DOHH2 (cell line): Measurements from ENCODE around the gene ABHD1.

ENCODE experiments used
- H3F3A ChIP-seq: fragments of 200-600 bp; sonication (generic), shearing (Covaris generic); 2 replicates; pipeline ENCODE4 v1.6.0; 2016; ENCODE audit warnings: antibody characterized with exemption, mild to moderate bottlenecking; ENCODE audit not compliant: control insufficient read depth, insufficient read depth
- H3K27ac ChIP-seq: fragments of 200-600 bp; sonication (generic); 2 replicates; pipeline ENCODE4 v1.5.1; 2014; ENCODE audit warnings: low read depth, mild to moderate bottlenecking, low read length, moderate library complexity
- H3K27me3 ChIP-seq: fragments of 200-600 bp; sonication (generic); 2 replicates; pipeline ENCODE4 v1.6.1; 2014; ENCODE audit warnings: mild to moderate bottlenecking, low read length, mixed read lengths; ENCODE audit not compliant: control insufficient read depth
- H3K36me3 ChIP-seq: fragments of 200-600 bp; sonication (generic); 2 replicates; pipeline ENCODE4 v1.6.1; 2014; ENCODE audit warnings: mild to moderate bottlenecking, low read length, moderate library complexity, mixed read lengths; ENCODE audit not compliant: control insufficient read depth
- H3K4me1 ChIP-seq: fragments of 200-600 bp; sonication (generic); 2 replicates; pipeline ENCODE4 v1.6.1; 2014; ENCODE audit warnings: mild to moderate bottlenecking, low read length, mixed read lengths; ENCODE audit not compliant: control insufficient read depth
- H3K4me2 ChIP-seq: fragments of 200-600 bp; sonication (generic); 2 replicates; pipeline ENCODE4 v1.6.0; 2014; ENCODE audit warnings: mild to moderate bottlenecking, low read length, moderate library complexity
- H3K4me3 ChIP-seq: fragments of 200-600 bp; sonication (generic); 2 replicates; pipeline ENCODE4 v1.5.1; 2014; ENCODE audit warnings: mild to moderate bottlenecking, low read length, mixed read lengths
- H3K79me2 ChIP-seq: fragments of 200-600 bp; sonication (generic); 2 replicates; pipeline ENCODE4 v1.6.1; 2014; ENCODE audit warnings: mild to moderate bottlenecking, low read length, mixed read lengths; ENCODE audit not compliant: control insufficient read depth
- H3K9me2 ChIP-seq: fragments of 200-600 bp; sonication (generic); replicated peaks from 2 replicates; pipeline ENCODE4 v1.6.1; 2014; ENCODE audit warnings: mild to moderate bottlenecking, low read length, mixed read lengths; ENCODE audit not compliant: control insufficient read depth
- H3K9me3 ChIP-seq: fragments of 200-600 bp; sonication (generic); 2 replicates; pipeline ENCODE4 v1.6.1; 2014; ENCODE audit warnings: antibody characterized with exemption, low read length, mixed read lengths; ENCODE audit not compliant: control insufficient read depth, insufficient read depth
- H4K20me1 ChIP-seq: fragments of 200-600 bp; sonication (generic); 2 replicates; pipeline ENCODE4 v1.6.0; 2014; ENCODE audit warnings: low read depth, mild to moderate bottlenecking, antibody characterized with exemption, low read length, moderate library complexity; ENCODE audit not compliant: control insufficient read depth, insufficient read depth
- EZH2phosphoT487 ChIP-seq: fragments of 200-600 bp; sonication (generic); IDR thresholded peaks from 2 replicates; pipeline ENCODE4 v1.6.1; 2017; ENCODE audit warnings: borderline replicate concordance, mild to moderate bottlenecking, antibody characterized with exemption, low read length, moderate library complexity, mixed read lengths
- TF ChIP-seq, protein P1 (sequence below): fragments of 200-600 bp; sonication (generic); IDR thresholded peaks from one replicate; pipeline ENCODE4 v1.5.1; 2014; ENCODE audit warnings: antibody characterized with exemption, mild to moderate bottlenecking, low read depth, low read length; ENCODE audit not compliant: poor library complexity, severe bottlenecking

Gene ABHD1

DNA sequence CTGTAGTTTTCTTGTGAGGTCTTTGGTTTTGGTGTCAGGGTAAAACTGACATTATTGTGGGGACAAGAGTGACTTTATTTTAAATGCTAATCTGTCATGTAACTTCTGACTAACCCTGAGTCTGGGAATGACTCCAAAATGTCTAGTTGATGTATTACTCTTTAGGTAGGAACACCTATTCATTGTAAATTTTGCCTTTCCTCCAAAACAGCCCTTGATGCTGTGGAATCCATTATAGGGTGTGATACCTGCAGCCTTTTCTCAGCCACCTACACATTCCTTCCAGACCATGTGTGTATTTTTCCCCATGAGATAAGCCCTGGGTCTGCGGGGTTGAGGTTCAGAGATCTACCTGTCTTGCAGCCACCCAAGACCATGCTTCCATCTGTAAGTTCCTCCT is 19.7 kb downstream of the ABHD1 start:
- H3K27ac ChIP-seq: no peak overlapping the region
- H4K20me1 ChIP-seq: no peaks in the 10 kb centered on the region
- no peaks in the 10 kb centered on the region for H3K36me3 ChIP-seq
- H3K27me3 ChIP-seq: peaks cover 12% of the 10 kb centered on the region
- H3K9me3 ChIP-seq: no peaks in the 10 kb centered on the region
- no peaks in the 10 kb centered on the region for H3K4me1 ChIP-seq
- H3K4me2 ChIP-seq: no peak overlapping the region
- TF ChIP-seq, protein P1, sequence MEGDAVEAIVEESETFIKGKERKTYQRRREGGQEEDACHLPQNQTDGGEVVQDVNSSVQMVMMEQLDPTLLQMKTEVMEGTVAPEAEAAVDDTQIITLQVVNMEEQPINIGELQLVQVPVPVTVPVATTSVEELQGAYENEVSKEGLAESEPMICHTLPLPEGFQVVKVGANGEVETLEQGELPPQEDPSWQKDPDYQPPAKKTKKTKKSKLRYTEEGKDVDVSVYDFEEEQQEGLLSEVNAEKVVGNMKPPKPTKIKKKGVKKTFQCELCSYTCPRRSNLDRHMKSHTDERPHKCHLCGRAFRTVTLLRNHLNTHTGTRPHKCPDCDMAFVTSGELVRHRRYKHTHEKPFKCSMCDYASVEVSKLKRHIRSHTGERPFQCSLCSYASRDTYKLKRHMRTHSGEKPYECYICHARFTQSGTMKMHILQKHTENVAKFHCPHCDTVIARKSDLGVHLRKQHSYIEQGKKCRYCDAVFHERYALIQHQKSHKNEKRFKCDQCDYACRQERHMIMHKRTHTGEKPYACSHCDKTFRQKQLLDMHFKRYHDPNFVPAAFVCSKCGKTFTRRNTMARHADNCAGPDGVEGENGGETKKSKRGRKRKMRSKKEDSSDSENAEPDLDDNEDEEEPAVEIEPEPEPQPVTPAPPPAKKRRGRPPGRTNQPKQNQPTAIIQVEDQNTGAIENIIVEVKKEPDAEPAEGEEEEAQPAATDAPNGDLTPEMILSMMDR: no peak
- no peak for TF ChIP-seq EZH2phosphoT487
- H3K9me2 ChIP-seq: no peaks in the 10 kb centered on the region
- no peak overlapping the region for H3K4me3 ChIP-seq
- no peaks in the 10 kb centered on the region for H3K79me2 ChIP-seq
- H3F3A ChIP-seq: no peaks in the 10 kb centered on the region

DNA sequence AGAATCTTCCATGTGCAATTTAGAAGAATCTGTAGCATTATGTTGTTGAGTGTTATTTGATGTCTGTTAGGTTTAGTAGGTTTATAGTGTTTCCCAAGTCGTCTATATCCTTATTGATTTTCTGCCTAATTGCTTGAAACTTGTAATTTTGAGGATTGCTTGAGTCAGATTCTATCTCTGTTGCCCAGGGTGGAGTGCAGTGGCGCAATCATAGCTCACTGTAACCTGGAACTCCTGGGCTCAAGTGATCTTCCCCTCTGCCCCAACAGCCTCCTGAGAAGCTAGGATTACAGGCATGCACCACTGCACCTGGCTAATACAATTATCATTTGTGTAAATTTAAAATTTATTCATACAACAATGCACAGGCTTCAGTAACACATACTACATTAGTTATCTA is 22.1 kb downstream of the ABHD1 start:
- Histone ChIP-seq H3K9me3 (no peaks in the 10 kb centered on the region), H3K4me3 (no peak overlapping the region), H3K79me2 (no peaks in the 10 kb centered on the region), H3K4me1 (no peaks in the 10 kb centered on the region), H3K9me2 (no peaks in the 10 kb centered on the region), H3K27me3 (peaks cover 12% of the 10 kb centered on the region), H4K20me1 (no peaks in the 10 kb centered on the region), H3K27ac (no peak overlapping the region), H3K36me3 (no peaks in the 10 kb centered on the region), H3F3A (no peaks in the 10 kb centered on the region), H3K4me2 (no peak overlapping the region)
- TF ChIP-seq, protein P1: no peak
- no peak for TF ChIP-seq EZH2phosphoT487

DNA sequence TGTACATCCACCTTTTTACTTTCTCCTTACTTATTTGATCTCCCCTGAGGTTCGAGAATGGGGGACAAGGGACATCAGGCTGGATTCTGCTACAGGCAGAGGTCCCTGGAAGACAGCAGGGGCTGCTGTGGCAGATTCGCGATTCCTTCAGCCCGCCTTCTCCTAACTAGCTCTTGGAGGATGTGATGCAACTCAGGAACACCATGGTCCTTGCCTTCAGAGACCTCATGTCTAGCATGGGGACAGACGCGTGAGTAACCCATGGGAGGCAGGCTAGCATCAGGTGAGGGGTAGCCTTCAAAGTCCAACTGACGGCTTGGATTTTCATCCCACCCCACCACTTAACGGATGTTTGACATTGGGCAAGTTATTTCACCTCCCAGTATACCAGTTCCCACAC is 24.3 kb downstream of the ABHD1 start:
- Histone ChIP-seq H3K4me1 (no peaks in the 10 kb centered on the region), H3K27me3 (peaks cover 11% of the 10 kb centered on the region), H3K9me2 (no peaks in the 10 kb centered on the region), H3K36me3 (no peaks in the 10 kb centered on the region), H3K4me3 (no peak overlapping the region), H3K9me3 (no peaks in the 10 kb centered on the region), H3K79me2 (no peaks in the 10 kb centered on the region), H3K27ac (no peak overlapping the region), H3F3A (no peaks in the 10 kb centered on the region), H4K20me1 (no peaks in the 10 kb centered on the region), H3K4me2 (no peak overlapping the region)
- no peak for TF ChIP-seq EZH2phosphoT487
- TF ChIP-seq, protein P1: no peak
